Measurements from ENCODE around the gene WNT9A.

- no peak for TF ChIP-seq EZH2 (IDR thresholded peaks at IDR 0.05)
- no peak for TF ChIP-seq POLR2AphosphoS5 (IDR thresholded peaks at IDR 0.05; ENCODE audit: borderline replicate concordance, low read depth, low read length)
Observed at GRCh38 chr1:227901906-227902640, 45.7 kb downstream of the WNT9A start.
